Thyroid gland (tissue), 4 donors: ENCODE data around the gene STAM2.
"Not testable (repeated sequence)": the region's sequence is repeated elsewhere in the genome, so short reads cannot be mapped to it uniquely, and the experiment has no call there.

Experiments
- CTCF ChIP-seq, 6 experiments: fragments of 200-600 bp in 3 of 6; fragments of 450-650 bp in 3 of 6; sonication (generic) in 3 of 6; IDR thresholded peaks; one replicate each; pipeline ENCODE4 v1.5.1; 2016 to 2019; ENCODE audit warnings: antibody characterized with exemption in 6 of 6, mild to moderate bottlenecking in 2 of 6, inconsistent platforms in 1 of 6, moderate library complexity in 1 of 6
- POLR2A ChIP-seq, 2 donors: fragments of 450-650 bp; IDR thresholded peaks; one replicate each; pipeline ENCODE4 v1.6.1; 2017; ENCODE audit warnings: antibody characterized with exemption in 2 of 2, mild to moderate bottlenecking in 2 of 2, moderate library complexity in 1 of 2

GRCh38 chr2:152172201-152172785 lies 3.3 kb downstream of the STAM2 start:
- TF ChIP-seq POLR2A, CTCF (IDR thresholded peaks at IDR 0.05): not testable (repeated sequence)
